ENCODE results near the gene MACF1.

DNA sequence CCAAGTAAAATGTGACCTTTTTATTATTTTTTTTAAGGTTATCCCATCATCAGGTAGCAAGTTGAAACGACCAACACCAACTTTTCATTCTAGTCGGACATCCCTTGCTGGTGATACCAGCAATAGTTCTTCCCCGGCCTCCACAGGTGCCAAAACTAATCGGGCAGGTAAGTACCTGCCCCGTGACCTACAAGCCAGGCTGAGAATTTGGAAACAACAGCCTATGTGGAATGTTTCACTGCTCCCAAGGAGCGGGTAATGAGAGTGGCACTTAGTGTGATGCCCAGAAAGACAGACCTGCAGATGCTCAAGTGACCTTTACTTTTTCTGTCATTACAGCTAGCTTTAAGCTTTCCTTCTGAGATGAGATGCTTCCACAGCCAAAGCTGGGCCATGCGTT, 280.1 kb downstream of the MACF1 start:
- TF ChIP-seq, protein P1, sequence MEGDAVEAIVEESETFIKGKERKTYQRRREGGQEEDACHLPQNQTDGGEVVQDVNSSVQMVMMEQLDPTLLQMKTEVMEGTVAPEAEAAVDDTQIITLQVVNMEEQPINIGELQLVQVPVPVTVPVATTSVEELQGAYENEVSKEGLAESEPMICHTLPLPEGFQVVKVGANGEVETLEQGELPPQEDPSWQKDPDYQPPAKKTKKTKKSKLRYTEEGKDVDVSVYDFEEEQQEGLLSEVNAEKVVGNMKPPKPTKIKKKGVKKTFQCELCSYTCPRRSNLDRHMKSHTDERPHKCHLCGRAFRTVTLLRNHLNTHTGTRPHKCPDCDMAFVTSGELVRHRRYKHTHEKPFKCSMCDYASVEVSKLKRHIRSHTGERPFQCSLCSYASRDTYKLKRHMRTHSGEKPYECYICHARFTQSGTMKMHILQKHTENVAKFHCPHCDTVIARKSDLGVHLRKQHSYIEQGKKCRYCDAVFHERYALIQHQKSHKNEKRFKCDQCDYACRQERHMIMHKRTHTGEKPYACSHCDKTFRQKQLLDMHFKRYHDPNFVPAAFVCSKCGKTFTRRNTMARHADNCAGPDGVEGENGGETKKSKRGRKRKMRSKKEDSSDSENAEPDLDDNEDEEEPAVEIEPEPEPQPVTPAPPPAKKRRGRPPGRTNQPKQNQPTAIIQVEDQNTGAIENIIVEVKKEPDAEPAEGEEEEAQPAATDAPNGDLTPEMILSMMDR (IDR thresholded peaks at IDR 0.05 in 8 of 11, conservative IDR thresholded peaks at IDR 0.05 in 3 of 11), result no peak
- TF ChIP-seq POLR2AphosphoS5 (IDR thresholded peaks at IDR 0.05), result no peak

Measured in spleen (tissue), 7 donors.